ENCODE results near the gene NDUFS2.

Gene NDUFS2

GRCh38 chr1:161258439-161259344 is 56.5 kb downstream of the NDUFS2 start, which contains the start of gene PCP4L1:
PCP4L1 (plus strand) TSS chr1:161258745; CDS start chr1:161258975, 230 bp downstream.
- Histone ChIP-seq H3K4me1 (ENCODE audit: insufficient read depth, low read length, poor library complexity, severe bottlenecking) (peaks cover 9% of the 10 kb centered on the region), H3K9me3 (ENCODE audit: insufficient read depth, low read depth, low read length) (peaks cover 3% of the 10 kb centered on the region; the same call in 1 of the 2 replicates), H3K4me2 (ENCODE audit: low read depth, low read length, poor library complexity, severe bottlenecking) (no peak within 1 kb of the TSS), H3K4me3 (ENCODE audit: low read length, poor library complexity, severe bottlenecking) (no peak within 1 kb of the TSS), H3K27me3 (ENCODE audit: insufficient read depth, low read length, poor library complexity, severe bottlenecking) (no peaks in the 10 kb centered on the region), H3K36me3 (ENCODE audit: insufficient read depth, low read length) (no peaks in the 10 kb centered on the region), H4K20me1 (ENCODE audit: insufficient read depth, low read length, poor library complexity, severe bottlenecking) (no peaks in the 10 kb centered on the region), H3K79me2 (ENCODE audit: insufficient read depth, low read length) (no peaks in the 10 kb centered on the region), H3F3A (ENCODE audit: low read depth) (no peaks in the 10 kb centered on the region), H2AFZ (ENCODE audit: low read length) (no peak within 1 kb of the TSS), H3K9me2 (replicated peaks; ENCODE audit: low read depth, low read length) (no peaks in the 10 kb centered on the region), H3K9ac (ENCODE audit: low read depth, low read length, poor library complexity, severe bottlenecking) (no peak within 1 kb of the TSS)
- TF ChIP-seq, protein P1, sequence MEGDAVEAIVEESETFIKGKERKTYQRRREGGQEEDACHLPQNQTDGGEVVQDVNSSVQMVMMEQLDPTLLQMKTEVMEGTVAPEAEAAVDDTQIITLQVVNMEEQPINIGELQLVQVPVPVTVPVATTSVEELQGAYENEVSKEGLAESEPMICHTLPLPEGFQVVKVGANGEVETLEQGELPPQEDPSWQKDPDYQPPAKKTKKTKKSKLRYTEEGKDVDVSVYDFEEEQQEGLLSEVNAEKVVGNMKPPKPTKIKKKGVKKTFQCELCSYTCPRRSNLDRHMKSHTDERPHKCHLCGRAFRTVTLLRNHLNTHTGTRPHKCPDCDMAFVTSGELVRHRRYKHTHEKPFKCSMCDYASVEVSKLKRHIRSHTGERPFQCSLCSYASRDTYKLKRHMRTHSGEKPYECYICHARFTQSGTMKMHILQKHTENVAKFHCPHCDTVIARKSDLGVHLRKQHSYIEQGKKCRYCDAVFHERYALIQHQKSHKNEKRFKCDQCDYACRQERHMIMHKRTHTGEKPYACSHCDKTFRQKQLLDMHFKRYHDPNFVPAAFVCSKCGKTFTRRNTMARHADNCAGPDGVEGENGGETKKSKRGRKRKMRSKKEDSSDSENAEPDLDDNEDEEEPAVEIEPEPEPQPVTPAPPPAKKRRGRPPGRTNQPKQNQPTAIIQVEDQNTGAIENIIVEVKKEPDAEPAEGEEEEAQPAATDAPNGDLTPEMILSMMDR (conservative IDR thresholded peaks at IDR 0.05; ENCODE audit: low read length), result no peak
- TF ChIP-seq EZH2phosphoT487 (IDR thresholded peaks at IDR 0.05; ENCODE audit: borderline replicate concordance), result no peak

GRCh38 chr1:161259345-161259702 is 57.2 kb downstream of the NDUFS2 start:
- no peak for TF ChIP-seq EZH2phosphoT487 (IDR thresholded peaks at IDR 0.05; ENCODE audit: borderline replicate concordance)
- TF ChIP-seq, protein P1 (conservative IDR thresholded peaks at IDR 0.05; ENCODE audit: low read length), result no peak
- Histone ChIP-seq H3K4me2 (ENCODE audit: low read depth, low read length, poor library complexity, severe bottlenecking) (no peak overlapping the region), H3K9me3 (ENCODE audit: insufficient read depth, low read depth, low read length) (peaks cover 3% of the 10 kb centered on the region; the same call in 1 of the 2 replicates), H2AFZ (ENCODE audit: low read length) (no peak overlapping the region), H4K20me1 (ENCODE audit: insufficient read depth, low read length, poor library complexity, severe bottlenecking) (no peaks in the 10 kb centered on the region), H3K9ac (ENCODE audit: low read depth, low read length, poor library complexity, severe bottlenecking) (no peak overlapping the region), H3K36me3 (ENCODE audit: insufficient read depth, low read length) (no peaks in the 10 kb centered on the region), H3K9me2 (replicated peaks; ENCODE audit: low read depth, low read length) (no peaks in the 10 kb centered on the region), H3K79me2 (ENCODE audit: insufficient read depth, low read length) (no peaks in the 10 kb centered on the region), H3K4me3 (ENCODE audit: low read length, poor library complexity, severe bottlenecking) (no peak overlapping the region), H3K4me1 (ENCODE audit: insufficient read depth, low read length, poor library complexity, severe bottlenecking) (peaks cover 9% of the 10 kb centered on the region), H3K27me3 (ENCODE audit: insufficient read depth, low read length, poor library complexity, severe bottlenecking) (no peaks in the 10 kb centered on the region), H3F3A (ENCODE audit: low read depth) (no peaks in the 10 kb centered on the region)

- TF ChIP-seq EZH2phosphoT487 (IDR thresholded peaks at IDR 0.05; ENCODE audit: borderline replicate concordance), result no peak
- TF ChIP-seq, protein P1 (conservative IDR thresholded peaks at IDR 0.05; ENCODE audit: low read length), result no peak
- Histone ChIP-seq H3K79me2 (ENCODE audit: insufficient read depth, low read length) (no peaks in the 10 kb centered on the region), H3F3A (ENCODE audit: low read depth) (no peaks in the 10 kb centered on the region), H2AFZ (ENCODE audit: low read length) (no peak overlapping the region), H3K27me3 (ENCODE audit: insufficient read depth, low read length, poor library complexity, severe bottlenecking) (no peaks in the 10 kb centered on the region), H3K9me2 (replicated peaks; ENCODE audit: low read depth, low read length) (no peaks in the 10 kb centered on the region), H3K9ac (ENCODE audit: low read depth, low read length, poor library complexity, severe bottlenecking) (no peak overlapping the region), H3K4me3 (ENCODE audit: low read length, poor library complexity, severe bottlenecking) (no peak overlapping the region), H3K4me1 (ENCODE audit: insufficient read depth, low read length, poor library complexity, severe bottlenecking) (peaks cover 9% of the 10 kb centered on the region), H3K4me2 (ENCODE audit: low read depth, low read length, poor library complexity, severe bottlenecking) (no peak overlapping the region), H3K36me3 (ENCODE audit: insufficient read depth, low read length) (no peaks in the 10 kb centered on the region), H4K20me1 (ENCODE audit: insufficient read depth, low read length, poor library complexity, severe bottlenecking) (no peaks in the 10 kb centered on the region), H3K9me3 (ENCODE audit: insufficient read depth, low read depth, low read length) (peaks cover 3% of the 10 kb centered on the region; the same call in 1 of the 2 replicates)
Measured at GRCh38 chr1:161259765-161260164, 57.6 kb downstream of the NDUFS2 start.
